ENCODE data around the gene PGLYRP3. TPM values are rescaled to one million over a fixed set of nuclear protein-coding genes. Genes with fewer than 3 reads are reported as not detected.
A peak's percentile ranks its signal among the peaks of the same experiment; 100 is the strongest.
"Not testable (repeated sequence)": the region's sequence is repeated elsewhere in the genome, so short reads cannot be mapped to it uniquely, and the experiment has no call there.

PGLYRP3 gene
- total RNA-seq, 1 donor from 2014 or later: not detected

DNA sequence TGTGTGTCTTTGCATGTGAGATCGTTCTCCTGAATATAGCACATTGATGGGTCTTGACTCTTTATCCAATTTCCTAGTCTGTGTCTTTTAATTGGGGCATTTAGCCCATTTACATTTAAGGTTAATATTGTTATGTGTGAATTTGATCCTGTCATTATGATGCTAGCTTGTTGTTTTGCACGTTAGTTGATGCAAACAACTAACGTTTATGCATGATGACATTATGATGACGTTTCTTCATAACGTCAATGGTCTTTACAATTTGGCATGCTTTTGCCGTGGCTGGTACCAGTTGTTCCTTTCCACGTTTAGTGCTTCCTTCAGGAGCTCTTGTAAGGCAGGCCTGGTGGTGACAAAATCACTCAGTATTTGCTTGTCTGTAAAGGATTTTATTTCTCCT is 5.4 kb upstream of the PGLYRP3 start:
- DNase-seq (ENCODE audit: low spot score); ATAC-seq: not testable (repeated sequence)

GRCh38 chr1:153316013-153316412 is 3.3 kb upstream of the PGLYRP3 start:
- not testable (repeated sequence) for DNase-seq (ENCODE audit: low spot score); ATAC-seq

DNA sequence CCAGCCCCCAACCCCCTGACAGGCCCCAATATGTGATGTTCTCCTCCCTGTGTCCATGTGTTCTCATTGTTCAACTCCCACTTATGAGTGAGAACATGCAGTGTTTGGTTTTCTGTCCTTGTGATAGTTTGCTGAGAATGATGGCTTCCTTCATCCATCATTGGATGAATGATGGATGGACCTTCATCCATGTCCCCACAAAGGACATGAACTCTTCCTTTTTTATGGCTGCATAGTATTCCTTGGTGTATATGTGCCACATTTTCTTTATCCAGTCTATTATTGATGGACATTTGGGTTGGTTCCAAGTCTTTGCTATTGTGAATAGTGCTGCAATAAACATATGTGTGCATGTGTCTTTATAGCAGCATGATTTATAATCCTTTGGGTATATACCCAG is 1.6 kb upstream of the PGLYRP3 start:
- ATAC-seq; DNase-seq (ENCODE audit: low spot score): not testable (repeated sequence)

DNA sequence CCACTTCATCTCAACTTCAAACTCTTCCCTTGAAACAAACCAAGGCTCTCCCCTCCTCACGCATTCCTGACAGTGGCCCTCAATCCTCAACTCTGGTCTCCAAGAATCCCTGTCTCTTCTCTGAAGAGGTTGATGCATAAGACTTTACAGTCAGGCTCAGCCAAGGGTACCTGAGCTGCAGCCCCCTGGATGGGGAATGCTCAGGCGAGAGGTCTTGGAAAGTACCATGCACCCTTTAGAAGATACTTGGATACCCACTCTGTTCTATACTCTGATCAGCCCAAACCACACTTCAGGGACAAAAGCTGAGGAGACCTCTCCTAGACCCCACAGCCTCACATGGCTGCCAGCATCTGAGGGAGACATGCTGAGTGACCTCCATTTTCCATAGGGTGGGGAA is 536 bp upstream of the PGLYRP3 start:
- DNase-seq (ENCODE audit: low spot score) (no peak), ATAC-seq (no peak)

GRCh38 chr1:153310526-153310925 is 2.2 kb downstream of the PGLYRP3 start:
- no peak for DNase-seq (ENCODE audit: low spot score)
- no peak for ATAC-seq

DNA sequence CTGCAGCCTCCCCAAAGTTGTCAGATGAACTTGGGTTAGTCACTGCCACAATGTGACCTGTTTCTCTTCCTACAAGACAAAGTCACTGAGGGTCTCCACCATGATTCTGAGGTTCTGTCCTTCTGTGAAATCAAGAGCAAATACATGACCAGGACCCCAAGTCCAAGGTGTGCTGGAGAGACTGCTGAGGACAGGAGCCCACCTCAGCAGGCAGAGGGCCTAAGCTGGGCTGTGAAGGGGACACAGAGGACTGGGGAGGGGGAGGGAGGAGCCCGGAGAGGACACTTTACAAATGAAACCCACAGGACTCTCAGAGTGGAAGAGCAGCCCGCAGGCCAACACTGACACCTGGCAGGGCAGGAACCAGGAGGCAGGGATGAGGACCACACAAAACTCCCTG is 3.3 kb downstream of the PGLYRP3 start:
- DNase-seq (ENCODE audit: low spot score): no peak
- no peak for ATAC-seq

GRCh38 chr1:153308540-153308939 is 4.2 kb downstream of the PGLYRP3 start:
- no peak for ATAC-seq
- DNase-seq (ENCODE audit: low spot score): no peak

GRCh38 chr1:153307221-153307600 is 5.5 kb downstream of the PGLYRP3 start:
- DNase-seq (ENCODE audit: low spot score) (no peak), ATAC-seq (no peak)

DNA sequence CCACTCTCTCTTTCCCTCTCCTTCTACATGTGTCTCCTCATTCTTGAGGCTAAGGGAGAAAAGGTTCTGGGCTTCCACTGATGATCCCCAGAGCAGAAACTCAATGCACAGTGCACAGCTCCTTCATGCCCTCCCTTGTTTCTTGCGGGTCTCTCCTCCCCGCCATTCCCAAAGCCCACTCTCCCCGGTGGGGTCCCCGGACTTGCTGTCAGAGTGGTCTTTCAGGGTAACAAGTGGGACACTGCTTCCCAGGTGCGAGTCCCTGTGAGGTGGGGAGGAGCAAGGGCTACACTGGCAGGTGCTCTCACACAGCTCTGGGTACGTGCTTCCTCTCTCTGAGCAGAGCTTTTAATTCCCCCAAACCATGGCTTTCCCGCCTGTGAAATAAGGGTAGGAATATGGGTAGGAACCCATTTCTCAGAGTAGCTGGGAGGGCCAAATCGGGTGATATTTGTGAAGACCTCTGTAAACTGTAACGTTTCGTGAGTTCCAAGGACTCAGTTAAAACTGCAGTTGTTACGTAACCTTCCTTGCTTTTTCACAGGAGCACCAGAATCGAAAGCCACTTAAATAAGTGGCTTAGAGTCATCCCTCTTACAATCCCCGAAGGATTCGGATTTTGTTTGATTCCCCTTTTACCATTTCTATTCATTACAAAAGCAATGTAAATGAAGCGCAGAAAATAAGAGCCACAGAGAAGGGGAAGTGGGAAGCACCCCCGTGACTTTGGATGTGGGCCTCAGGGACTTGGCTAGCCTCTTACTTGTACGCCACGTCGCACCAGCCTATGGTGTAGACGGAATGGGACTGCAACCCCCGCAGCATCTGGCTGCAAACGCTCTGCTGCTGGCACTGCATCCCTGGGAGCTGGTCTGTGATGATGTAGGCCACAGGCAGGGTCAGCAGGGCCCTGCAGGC is 6.2 kb downstream of the PGLYRP3 start:
- ATAC-seq: no peak
- DNase-seq (ENCODE audit: low spot score): no peak

DNA sequence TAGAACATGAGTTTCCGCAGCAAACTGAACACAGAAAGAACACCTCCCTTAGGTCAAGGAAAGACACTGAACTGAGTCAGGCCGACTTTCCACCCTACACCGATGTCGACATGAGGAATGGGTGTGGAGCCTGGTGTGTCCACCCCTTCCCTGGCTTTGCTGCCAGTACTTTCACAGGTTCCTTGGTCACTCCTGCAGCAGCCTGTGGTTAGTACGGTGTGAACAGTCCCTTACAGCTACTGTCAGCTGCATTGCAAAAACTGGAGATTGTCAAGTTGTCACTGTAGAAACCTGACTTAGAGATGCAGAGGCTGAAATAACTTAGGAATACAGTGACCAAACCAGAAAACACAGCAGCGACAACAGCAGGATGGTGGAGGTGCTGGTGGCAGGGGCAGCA is 7.1 kb downstream of the PGLYRP3 start:
- DNase-seq (ENCODE audit: low spot score): no peak
- no peak for ATAC-seq

DNA sequence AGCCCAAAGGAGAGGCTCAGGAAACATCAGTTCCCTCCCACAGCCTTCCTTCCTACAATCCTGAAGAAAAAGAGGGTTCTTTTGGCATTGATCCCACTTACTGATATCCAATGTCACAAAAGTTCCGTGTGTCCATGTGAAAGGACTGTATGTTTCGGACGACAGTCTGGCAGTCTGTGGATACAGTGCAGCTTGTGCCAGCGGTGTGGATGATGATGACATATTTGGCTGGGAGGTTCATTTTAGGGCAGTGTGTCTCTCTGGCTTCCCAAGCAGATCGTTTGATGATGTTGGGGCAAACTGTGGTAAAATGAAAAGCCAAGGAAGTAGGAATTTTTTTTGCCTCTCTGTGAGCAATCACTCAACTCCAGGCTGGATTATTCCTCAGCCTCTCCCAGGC is 10.4 kb downstream of the PGLYRP3 start:
- ATAC-seq (no peak), DNase-seq (ENCODE audit: low spot score) (no peak)

DNA sequence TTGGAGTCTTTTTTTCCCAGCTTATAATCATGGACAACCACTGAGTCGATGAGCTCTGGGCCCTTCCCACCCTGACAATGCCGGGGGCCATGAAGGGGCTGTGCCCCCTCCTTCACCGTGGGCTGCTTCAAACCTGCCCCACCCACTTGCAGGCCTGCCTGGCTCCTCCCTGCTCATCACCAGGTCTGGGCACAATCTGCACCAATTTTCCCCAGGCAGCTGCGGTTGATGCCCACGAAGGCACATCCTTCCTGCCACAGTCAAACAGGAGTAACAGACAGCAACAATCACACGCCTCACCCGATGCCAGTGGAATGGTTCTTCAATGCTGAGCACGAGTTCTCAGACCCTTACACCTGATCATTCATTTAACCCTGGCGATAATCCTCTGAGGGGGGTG is 18.9 kb downstream of the PGLYRP3 start:
- ATAC-seq (no peak), DNase-seq (ENCODE audit: low spot score) (no peak)

- ATAC-seq (no peak), DNase-seq (ENCODE audit: low spot score) (no peak)
Measured at GRCh38 chr1:153293480-153293775, 19.3 kb downstream of the PGLYRP3 start.

DNA sequence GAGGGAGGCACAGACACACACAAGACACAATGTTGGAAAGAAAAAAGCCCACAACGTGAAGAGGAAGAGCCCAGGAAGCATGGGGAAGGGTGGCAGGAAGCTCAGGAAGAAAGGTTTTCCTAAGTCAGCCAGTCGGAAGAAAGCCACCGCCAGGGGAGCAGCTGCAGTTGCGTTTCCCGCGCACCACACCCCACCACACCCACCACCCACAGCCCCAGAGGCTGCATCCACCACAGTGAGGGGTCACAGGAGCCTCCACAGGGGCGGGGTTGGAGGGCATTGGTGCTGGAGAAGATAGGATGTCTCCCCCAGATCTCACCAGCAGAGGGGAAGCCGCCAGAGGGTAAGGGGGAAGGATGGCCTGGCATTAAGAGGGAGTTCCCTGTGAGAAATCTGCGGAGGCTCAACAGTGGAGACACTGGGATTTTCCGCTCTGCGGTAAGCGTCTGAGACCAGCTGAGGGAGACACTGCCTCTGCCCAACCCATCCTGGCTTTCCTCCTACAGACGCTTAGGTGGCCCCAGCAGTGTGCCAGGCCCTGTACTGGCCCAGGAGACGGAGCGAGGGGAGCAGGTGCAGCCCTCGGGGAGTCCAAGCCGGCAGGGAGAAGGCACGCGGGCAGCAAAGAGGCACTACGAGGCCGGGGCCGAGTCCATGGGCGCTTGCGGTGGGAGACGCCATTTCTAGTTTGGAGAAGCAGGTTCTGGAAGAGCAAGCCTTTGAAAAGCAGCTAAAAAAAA is 19.8 kb downstream of the PGLYRP3 start:
- DNase-seq (ENCODE audit: low spot score) (no peak), ATAC-seq (no peak)

DNA sequence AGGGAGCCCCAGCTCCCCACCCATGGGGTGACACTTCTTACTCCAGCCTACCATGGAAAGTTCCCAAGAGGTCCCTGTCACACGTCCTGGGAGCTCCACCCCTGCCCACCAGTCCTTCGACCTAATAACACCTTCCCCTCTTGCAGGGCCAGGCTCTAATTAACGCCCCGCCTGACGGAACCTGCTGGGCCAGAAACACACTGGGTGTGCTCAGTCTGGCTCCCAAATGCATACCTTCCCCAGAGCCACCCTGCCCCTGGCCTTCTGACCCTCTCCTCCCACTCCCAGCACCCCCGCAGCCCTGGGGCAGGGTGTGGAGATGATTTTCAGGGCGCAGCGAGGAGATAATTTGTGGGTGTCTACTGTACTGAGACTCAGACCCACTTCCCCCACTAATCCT is 20.6 kb downstream of the PGLYRP3 start:
- ATAC-seq (no peak), DNase-seq (ENCODE audit: low spot score) (no peak)

DNA sequence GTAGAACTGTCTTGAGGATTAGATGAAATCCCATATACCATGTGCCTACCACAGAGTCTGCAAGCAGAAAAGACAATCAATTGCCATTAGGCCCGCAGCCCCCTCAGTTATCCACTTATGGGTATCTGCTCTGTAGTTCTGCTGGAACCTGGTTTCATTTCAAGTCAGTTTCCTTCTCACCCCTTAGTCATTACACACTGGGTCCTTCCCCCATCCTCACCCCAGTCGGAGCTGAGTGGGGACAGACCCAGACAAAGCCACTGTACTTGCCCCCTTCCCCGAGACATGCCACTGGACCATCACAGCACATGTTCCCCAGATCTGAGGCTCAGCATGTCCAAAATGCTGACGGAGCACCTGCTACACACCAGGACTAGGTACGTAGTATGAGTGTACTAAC is 21.2 kb downstream of the PGLYRP3 start:
- ATAC-seq: no peak
- no peak for DNase-seq (ENCODE audit: low spot score)

- no peak for DNase-seq (ENCODE audit: low spot score)
- ATAC-seq: peak; percentile 51
Measured at GRCh38 chr1:153288634-153289275, 24.0 kb downstream of the PGLYRP3 start.

DNA sequence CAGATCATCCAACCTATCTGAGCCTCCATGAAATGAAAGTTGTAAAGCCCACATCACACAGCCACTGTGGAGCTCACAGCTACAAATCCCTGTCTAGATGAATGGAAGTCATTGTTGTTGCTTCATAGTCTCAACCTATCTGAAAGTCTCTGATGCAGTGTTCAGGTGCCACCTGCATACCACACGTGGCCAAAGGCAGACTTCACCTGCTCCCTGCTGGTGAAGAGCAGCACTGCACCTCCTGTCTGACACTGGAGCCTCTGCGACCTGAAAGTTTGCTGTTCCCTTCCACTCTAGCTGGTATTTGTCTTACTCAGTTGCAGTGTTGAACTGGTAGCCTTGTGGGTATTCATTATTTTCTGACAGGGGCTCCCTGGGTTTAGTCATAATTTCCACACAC is 34.9 kb downstream of the PGLYRP3 start:
- DNase-seq (ENCODE audit: low spot score): no peak
- peak; percentile 93 for ATAC-seq

DNA sequence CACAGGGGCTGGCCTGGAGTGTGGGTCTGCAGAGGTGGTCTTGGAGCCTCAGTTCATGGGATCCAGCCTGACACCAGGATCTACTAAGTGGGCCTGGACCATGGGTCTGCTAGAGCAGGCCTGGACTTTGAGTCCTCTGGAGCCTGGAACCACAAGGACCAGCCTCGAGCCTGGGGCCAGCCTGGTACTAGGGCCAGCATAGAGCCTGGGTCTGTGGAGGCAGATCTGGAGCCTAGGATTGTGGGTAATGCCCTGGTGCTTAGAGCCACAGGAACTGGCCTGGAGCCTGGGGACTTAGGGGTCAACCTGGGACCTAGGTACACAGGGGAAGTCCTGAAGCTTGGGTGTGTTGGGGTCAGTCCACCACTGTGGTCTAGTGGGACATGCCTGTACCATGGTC is 40.6 kb downstream of the PGLYRP3 start:
- ATAC-seq (no peak), DNase-seq (ENCODE audit: low spot score) (no peak)

GRCh38 chr1:153271711-153272110 is 41.0 kb downstream of the PGLYRP3 start:
- DNase-seq (ENCODE audit: low spot score) (no peak), ATAC-seq (no peak)

DNA sequence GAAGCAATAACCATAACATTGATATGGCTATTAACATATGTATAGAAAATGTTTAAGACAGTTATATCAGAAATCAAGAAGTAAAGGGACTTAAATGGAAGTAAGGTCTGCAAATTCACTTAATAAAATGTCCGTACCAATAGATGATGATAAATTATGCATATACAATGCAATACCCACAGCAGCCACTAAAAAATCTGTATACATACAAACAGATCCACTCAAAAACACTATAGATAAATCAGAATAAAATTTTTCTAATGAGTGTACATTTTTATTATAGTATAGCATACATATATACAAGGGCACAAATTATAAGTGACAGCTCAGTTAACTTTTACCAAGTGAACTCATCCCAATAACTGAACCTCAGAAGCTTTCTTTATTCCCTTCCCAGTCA is 47.3 kb downstream of the PGLYRP3 start:
- DNase-seq (ENCODE audit: low spot score): no peak
- no peak for ATAC-seq
